ENCODE measurements around the gene MPG.
"Not testable (repeated sequence)": the region's sequence is repeated elsewhere in the genome, so short reads cannot be mapped to it uniquely, and the experiment has no call there.

MPG gene, protein sequence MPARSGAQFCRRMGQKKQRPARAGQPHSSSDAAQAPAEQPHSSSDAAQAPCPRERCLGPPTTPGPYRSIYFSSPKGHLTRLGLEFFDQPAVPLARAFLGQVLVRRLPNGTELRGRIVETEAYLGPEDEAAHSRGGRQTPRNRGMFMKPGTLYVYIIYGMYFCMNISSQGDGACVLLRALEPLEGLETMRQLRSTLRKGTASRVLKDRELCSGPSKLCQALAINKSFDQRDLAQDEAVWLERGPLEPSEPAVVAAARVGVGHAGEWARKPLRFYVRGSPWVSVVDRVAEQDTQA

DNA sequence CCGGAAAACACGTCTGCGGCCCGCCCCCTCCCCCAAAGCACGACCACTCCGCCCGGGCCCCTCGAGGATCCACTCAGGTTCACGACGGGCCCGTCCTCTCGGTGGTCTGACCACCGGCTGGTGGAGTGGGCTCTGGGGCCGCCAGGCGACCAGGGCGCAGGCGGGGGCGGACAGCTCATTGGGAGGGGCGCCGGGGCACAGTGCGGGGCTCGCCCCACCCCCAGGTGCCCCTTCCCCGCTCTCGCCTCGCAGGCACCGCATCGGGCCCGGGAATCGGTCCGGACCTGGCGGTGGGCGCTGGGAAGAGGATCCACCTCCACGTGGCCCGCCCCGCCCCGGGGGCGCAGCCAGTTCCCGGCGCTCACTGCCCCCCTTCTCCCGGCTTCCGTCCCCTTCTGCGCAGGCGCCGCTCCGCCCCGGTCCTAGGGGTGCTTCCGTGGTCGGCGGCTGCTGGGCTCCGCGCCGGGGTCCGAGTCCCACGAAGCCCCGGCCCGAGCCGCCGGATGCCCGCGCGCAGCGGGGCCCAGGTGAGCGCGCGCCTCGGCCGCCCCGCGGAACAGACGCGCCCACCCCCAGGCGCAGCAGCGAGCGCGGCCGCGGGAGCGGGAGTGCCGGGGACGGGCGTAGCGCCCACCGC lies at the start of gene MPG:
Gene MPG (plus strand): TSS at position 419 of the 637 bp plus-strand sequence. CDS start 85 bp downstream, at position 504.
- DNase-seq (ENCODE audit: low read depth in 2 of 2), result peak; percentile 62 to 73

GRCh38 chr16:30627-31026 lies 47.4 kb upstream of the MPG start:
- not testable (repeated sequence) for DNase-seq (ENCODE audit: low read depth in 2 of 2)

GRCh38 chr16:33154-33876 lies 44.7 kb upstream of the MPG start:
- DNase-seq (ENCODE audit: low read depth in 2 of 2), result not testable (repeated sequence)

DNA sequence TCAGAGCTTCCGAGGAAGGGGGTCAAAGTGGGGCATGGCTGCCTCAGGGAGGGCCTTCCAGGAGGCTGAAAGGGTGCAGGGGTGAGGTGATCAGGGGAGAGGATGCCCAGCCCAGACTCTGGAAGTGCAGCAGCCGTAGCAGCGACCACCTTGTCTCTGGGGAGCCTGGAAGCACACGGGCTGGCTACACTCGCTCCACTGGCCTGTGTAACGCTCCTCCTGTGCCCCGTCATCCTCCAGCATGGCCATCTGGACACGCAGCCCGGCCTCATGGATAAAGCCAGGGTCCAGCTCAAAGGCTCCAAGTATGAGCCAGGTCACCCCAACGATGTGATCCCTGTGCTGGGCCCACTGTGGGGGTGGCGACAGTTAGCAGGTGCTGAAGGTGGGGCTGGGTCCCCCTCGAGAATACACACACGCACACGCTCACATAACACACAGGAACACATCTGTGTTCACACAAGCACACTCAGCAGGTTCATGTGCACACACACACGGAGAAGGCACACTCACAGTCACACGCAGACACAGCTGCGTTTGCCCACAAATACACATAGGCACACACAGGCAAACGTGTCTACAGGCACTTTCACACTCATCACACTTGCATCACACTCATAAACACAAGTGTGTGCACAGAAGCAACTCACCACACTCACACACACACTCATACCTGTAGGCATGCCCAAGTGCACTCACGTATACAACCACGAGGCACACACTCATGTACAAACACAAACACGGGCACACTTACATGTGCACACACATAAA lies 44.0 kb upstream of the MPG start:
- no peak for DNase-seq (ENCODE audit: low read depth in 2 of 2)

DNA sequence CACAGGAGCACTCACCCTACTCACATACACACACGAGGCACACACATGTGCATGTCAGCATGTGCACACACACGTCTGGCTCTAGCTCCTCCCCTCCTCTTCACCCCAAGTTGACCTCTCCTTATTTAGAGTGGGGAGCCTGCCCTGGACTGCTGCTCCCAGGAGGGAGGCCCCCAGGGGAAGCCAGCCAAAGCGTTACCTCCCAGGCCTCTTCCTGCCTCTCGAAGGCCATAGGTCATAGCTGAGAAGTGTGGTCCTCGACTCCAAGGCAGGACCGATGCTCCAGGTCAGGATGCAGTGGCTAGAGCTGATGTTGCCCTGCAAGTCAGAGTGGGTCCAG lies 43.4 kb upstream of the MPG start:
- no peak for DNase-seq (ENCODE audit: low read depth in 2 of 2)

DNA sequence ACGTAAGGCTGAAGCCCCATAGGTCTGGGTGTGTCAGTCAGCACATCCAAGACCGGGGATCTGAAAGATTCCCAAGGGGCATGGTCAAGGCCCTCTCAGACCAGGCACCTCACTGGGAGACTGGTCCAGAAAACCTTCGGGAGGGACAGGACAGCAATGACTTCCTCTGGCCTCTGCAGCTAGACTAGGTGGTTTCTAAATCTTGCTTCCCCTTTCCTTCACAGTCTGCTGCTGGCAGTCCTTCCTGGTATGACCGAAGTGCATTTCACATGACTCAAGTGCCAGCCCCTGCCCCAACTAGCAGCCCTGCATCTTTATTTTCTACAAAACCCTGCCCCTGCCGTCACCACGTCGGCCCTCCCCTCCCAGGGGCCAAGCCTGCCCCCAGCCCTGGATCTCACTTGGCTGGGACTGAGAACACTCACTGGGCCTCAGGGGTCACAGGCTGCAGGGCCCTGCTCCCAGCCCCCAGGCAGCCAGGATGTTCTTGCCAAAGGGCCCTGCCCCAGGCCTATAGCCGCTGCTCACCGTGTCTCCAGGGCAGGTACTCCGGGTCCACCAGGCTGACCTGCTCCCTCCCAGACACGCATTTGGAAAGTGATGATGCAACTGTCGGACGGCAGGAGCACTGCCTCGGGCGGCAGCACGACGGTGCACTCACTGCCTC lies 42.9 kb upstream of the MPG start:
- no peak for DNase-seq (ENCODE audit: low read depth in 2 of 2)

DNA sequence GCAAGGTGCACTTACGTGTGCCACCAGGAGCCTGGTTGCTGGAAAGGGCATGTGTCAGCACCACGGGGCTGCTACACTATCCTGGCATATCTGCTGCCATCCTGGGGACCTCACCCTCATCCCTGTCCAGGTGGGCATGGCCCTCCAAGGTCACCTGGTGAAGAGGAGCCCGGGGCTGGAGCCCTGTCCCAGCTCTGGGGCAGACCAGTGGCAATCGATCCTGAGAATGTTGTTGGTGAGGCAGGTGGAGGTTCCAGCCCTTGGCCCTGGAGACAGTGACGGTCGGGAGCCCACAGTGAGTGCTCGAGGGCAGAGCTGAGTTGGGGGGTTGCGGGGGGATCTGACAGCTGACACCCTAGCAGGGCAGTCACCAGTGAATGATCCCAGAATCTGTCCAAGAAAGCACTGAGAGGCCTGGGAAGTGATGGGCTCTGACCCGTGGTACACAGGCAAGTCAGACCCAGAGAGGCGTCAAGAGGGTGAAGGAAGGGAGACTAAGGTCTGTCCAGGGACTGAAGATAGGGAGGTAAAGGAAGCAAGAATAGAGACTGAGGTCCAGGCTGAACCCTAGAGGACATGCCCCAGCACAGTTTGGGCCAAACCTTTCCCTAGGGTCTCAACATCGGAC lies 42.2 kb upstream of the MPG start:
- DNase-seq (ENCODE audit: low read depth in 2 of 2), result no peak

DNA sequence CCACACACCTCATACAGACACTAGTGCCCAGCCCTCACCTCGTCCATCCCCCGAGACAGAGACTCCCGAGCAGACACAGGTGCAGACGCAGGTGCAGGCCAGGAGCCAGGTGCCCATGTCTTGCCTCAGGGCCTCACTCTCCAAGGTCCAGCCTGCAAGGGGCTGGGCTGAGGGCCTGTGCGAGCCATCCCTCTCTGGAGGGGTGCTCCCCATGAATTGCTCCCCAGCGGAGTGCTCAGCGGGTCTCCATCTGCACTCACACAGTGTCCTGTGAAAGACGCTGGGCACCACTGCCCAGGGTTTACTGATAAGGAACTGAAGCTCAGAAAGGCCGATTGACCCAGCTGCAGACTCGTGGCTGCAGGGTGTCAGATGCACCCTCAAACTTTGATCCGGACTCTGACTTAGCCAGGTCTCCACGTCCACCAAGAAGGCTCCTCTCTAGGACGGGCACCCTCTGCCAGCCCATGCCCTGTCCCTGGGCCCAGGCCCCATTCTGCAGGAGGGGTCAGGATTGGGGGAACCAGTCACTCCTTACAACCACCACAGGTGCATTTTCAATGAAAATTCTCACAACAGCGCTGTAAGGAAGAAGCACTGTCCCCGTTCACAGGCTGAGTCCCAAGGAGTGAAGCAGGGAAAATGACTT lies 41.6 kb upstream of the MPG start:
- DNase-seq (ENCODE audit: low read depth in 2 of 2), result no peak

- no peak for DNase-seq (ENCODE audit: low read depth in 2 of 2)
These were observed 40.5 kb upstream of the MPG start for GRCh38 chr16:37511-37910.

DNA sequence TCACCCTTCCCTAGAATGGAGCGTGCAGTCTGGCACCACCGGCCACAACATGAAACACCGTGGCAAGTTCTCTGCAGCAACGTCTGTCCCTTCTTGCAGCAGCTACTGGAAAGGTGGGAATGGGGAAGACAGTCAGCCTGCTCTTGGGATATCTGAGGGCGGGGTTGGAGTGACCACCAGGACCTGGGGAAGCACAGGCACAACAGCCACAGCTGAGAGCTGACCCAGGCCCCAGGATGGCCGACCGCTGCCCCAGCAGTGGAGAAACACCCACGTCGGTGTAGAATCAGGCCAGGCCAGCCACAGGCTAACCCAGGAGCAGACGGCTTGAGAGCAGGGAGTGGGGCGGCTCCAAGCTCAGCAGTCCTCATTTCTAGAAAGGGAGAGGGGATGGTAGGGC lies 39.8 kb upstream of the MPG start:
- DNase-seq (ENCODE audit: low read depth in 2 of 2), result not testable (repeated sequence)

- peak in 1 of 2 donors; percentile 21 for DNase-seq (ENCODE audit: low read depth in 2 of 2)
These were observed 38.8 kb upstream of the MPG start for GRCh38 chr16:38941-39892.

DNA sequence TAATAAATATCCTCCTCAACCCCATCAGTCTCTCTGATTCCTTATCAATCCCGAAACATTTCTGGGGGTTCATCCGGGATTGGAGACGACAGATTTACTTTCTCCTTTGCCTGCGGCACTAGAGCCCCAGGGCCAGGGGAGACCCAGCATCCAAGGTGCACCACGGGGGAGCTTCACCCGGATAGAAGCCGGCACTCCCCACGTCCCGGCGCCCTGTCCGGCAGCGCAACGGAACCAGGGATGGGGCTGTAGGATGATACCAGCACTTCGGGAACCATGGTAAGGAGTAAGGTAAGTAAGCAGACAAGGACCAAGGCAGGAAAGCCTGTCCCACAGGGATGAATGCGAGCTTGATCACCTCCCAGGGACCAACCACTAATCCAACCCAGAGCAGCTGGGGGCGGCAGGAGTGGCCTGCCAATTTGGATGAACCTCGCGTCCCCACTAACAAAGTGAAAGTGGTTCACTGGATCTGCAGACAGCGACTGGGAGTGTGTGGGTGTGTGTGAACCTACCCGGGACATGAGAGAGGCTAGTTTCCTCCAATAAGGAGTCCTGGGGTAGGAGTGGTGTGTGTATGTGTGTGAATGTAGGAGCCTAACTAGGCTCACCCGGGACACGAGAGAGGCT lies 36.5 kb upstream of the MPG start:
- no peak for DNase-seq (ENCODE audit: low read depth in 2 of 2)

GRCh38 chr16:42069-42457 lies 36.0 kb upstream of the MPG start:
- DNase-seq (ENCODE audit: low read depth in 2 of 2), result no peak

- DNase-seq (ENCODE audit: low read depth in 2 of 2), result no peak
These were observed 35.3 kb upstream of the MPG start for GRCh38 chr16:42691-43090.

- DNase-seq (ENCODE audit: low read depth in 2 of 2), result no peak
These were observed 34.7 kb upstream of the MPG start for GRCh38 chr16:43294-43693.

- DNase-seq (ENCODE audit: low read depth in 2 of 2), result no peak
These were observed 33.4 kb upstream of the MPG start for GRCh38 chr16:44655-45054.

GRCh38 chr16:45454-45853 lies 32.6 kb upstream of the MPG start:
- DNase-seq (ENCODE audit: low read depth in 2 of 2), result no peak

- not testable (repeated sequence) for DNase-seq (ENCODE audit: low read depth in 2 of 2)
These were observed 31.5 kb upstream of the MPG start for GRCh38 chr16:46510-46909.

DNA sequence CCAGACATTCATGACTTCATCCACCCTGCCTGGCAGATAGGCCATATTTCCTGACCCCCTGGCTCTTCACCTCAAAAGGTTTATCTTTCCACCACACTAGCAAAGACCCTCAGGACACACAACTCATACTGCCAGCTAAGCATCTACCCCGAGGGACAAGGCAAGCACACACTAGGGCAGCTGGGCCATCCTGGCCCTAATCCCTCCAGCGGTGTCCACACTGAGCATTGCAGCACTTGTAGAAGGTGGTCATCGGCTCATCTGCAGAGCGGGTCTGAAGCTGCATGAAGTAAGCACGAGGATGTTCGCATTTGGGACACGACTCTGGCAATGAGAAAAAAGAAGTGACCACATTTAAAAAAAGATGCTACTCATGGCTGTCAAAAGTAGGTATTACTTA lies 30.8 kb upstream of the MPG start:
- DNase-seq (ENCODE audit: low read depth in 2 of 2), result no peak

Data from stimulated activated CD8-positive, alpha-beta memory T cell treated with anti-CD3 and anti-CD28 coated beads, Interleukin-2, amount 100 ng/mL, for 1 hour (primary cell).